Sigmoid colon (tissue), 7 donors: ENCODE results near the gene SPNS2. TPM values are rescaled to one million over a fixed set of nuclear protein-coding genes. Genes with fewer than 3 reads are reported as not detected.

ENCODE experiments used
- DNase-seq: peaks from one replicate; pipeline ENCODE4 v3.0.0-alpha.2; 2019
- H3K27ac ChIP-seq, 4 donors: fragments of 200-600 bp; sonication (generic); one replicate each; pipeline ENCODE4 v1.5.1; 2016 to 2019; ENCODE audit warnings: mild to moderate bottlenecking in 1 of 4
- H3K27me3 ChIP-seq, 3 donors: fragments of 200-600 bp; sonication (generic); one replicate each; pipeline ENCODE4 v1.5.1; 2019; ENCODE audit warnings: mild to moderate bottlenecking in 1 of 3
- H3K36me3 ChIP-seq, 4 donors: fragments of 200-600 bp; sonication (generic); one replicate each; pipeline ENCODE4 v1.5.1; 2016 to 2019
- H3K4me1 ChIP-seq, 4 donors: fragments of 200-600 bp; sonication (generic); one replicate each; pipeline ENCODE4 v1.5.1; 2017 to 2019
- H3K4me3 ChIP-seq, 4 donors: fragments of 200-600 bp; sonication (generic); one replicate each; pipeline ENCODE4 v1.5.1; 2017 to 2019; ENCODE audit warnings: mild to moderate bottlenecking in 2 of 4, moderate library complexity in 1 of 4
- H3K9me3 ChIP-seq, 4 donors: fragments of 200-600 bp in 3 of 4; sonication (generic) in 3 of 4; one replicate each; pipeline versions ENCODE4 v1.5.1 to v1.6.1; 2013 to 2019
- CTCF ChIP-seq, 4 experiments: fragments of 450-650 bp in 3 of 4; fragments of 200-600 bp in 1 of 4; IDR thresholded peaks; one replicate each; pipeline ENCODE4 v1.5.1; 2016 to 2019; ENCODE audit warnings: antibody characterized with exemption in 4 of 4, mild to moderate bottlenecking in 3 of 4, moderate library complexity in 2 of 4
- EP300 ChIP-seq, 4 donors: sonication (generic); formaldehyde crosslinking; IDR thresholded peaks; one replicate each; pipeline ENCODE4 v1.6.1; 2017; ENCODE audit warnings: antibody characterized with exemption in 4 of 4
- POLR2A ChIP-seq, 2 donors: fragments of 450-650 bp; IDR thresholded peaks; one replicate each; pipeline ENCODE4 v1.6.1; 2016; ENCODE audit warnings: antibody characterized with exemption in 2 of 2, mild to moderate bottlenecking in 2 of 2, moderate library complexity in 2 of 2
- POLR2AphosphoS5 ChIP-seq, 4 donors: sonication (generic); formaldehyde crosslinking; IDR thresholded peaks; one replicate each; pipeline ENCODE4 v1.6.1; 2017; ENCODE audit warnings: antibody characterized with exemption in 4 of 4
- WGBS, 2 donors: extraction: QIAGEN DNeasy Blood & Tissue Kit; methylation state at CpG; one replicate each; pipeline ENCODE4 v1.1.7; 2013; 5-methylcytosine and 5-hydroxymethylcytosine counted together
- intact Hi-C: fragments of 100-400 bp; cut with DNase I; formaldehyde crosslinking; loops from one replicate; pipeline ENCODE4 v1.15.1; 2023
- polyA plus RNA-seq, 3 donors: library from polyadenylated mRNA; stranded (reverse); fragments of 200-250 nt; gene quantifications; one replicate each; pipeline ENCODE4 v1.2.3, GENCODE V29; 2013
- total RNA-seq, 4 donors: library from RNA; depleted of rRNA; stranded (reverse); fragments of >200 nt; gene quantifications; one replicate each; pipeline ENCODE4 v1.1.0, GENCODE V29; 2016
- donor health status: healthy with polysubstance abuse.
- donor health status: Bipolar disorder and iron deficiency.
- donor health status: healthy.

SPNS2 gene
- total and polyA plus RNA-seq, 7 donors = 5.3 to 40.5 (median 9.8) TPM

GRCh38 chr17:4555873-4556759 is 57.4 kb downstream of the SPNS2 start:
- no peaks in the 10 kb centered on the region for H3K27me3 ChIP-seq
- intact Hi-C loops = no loop called here
- H3K4me3 ChIP-seq = peak overlapping the region; percentile 83 to 88 (median 85)
- TF ChIP-seq CTCF (IDR thresholded peaks at IDR 0.05) = no peak
- no peak for TF ChIP-seq POLR2AphosphoS5 (IDR thresholded peaks at IDR 0.05)
- peak; percentile 63 for DNase-seq
- H3K9me3 ChIP-seq = no peaks in the 10 kb centered on the region
- H3K27ac ChIP-seq = peak overlapping the region; percentile 77 to 86 (median 83)
- H3K4me1 ChIP-seq = peaks cover 0 to 23% (median 20%) of the 10 kb centered on the region in 4 donors
- H3K36me3 ChIP-seq = peaks cover 4 to 27% (median 12%) of the 10 kb centered on the region in 4 donors
- 68 to 70% methylated on average over 17 of the region's 17 CpGs for WGBS, 2 donors

GRCh38 chr17:4556996-4557395 is 58.3 kb downstream of the SPNS2 start:
- H3K36me3 ChIP-seq = peaks cover 4 to 18% (median 5%) of the 10 kb centered on the region in 4 donors
- no peaks in the 10 kb centered on the region for H3K9me3 ChIP-seq
- H3K27ac ChIP-seq = no peak overlapping the region
- H3K4me1 ChIP-seq = peaks cover 0 to 23% (median 20%) of the 10 kb centered on the region in 4 donors
- intact Hi-C loops = no loop called here
- DNase-seq = no peak
- WGBS, 2 donors = 83 to 91% methylated on average over 4 of the region's 4 CpGs
- no peaks in the 10 kb centered on the region for H3K27me3 ChIP-seq
- H3K4me3 ChIP-seq = no peak overlapping the region
- TF ChIP-seq CTCF (IDR thresholded peaks at IDR 0.05) = no peak
- no peak for TF ChIP-seq POLR2AphosphoS5 (IDR thresholded peaks at IDR 0.05)
- TF ChIP-seq EP300 (IDR thresholded peaks at IDR 0.05) = no peak
- TF ChIP-seq POLR2A (IDR thresholded peaks at IDR 0.05) = no peak

GRCh38 chr17:4557626-4558346 is 59.1 kb downstream of the SPNS2 start:
- no peak for TF ChIP-seq POLR2A (IDR thresholded peaks at IDR 0.05)
- TF ChIP-seq CTCF (IDR thresholded peaks at IDR 0.05) = no peak
- TF ChIP-seq EP300 (IDR thresholded peaks at IDR 0.05) = no peak
- TF ChIP-seq POLR2AphosphoS5 (IDR thresholded peaks at IDR 0.05) = no peak
- Histone ChIP-seq H3K4me3 (no peak overlapping the region), H3K36me3 (peaks cover 0 to 10% (median 2%) of the 10 kb centered on the region in 4 donors), H3K27ac (no peak overlapping the region), H3K9me3 (no peaks in the 10 kb centered on the region), H3K4me1 (peaks cover 0 to 23% (median 20%) of the 10 kb centered on the region in 4 donors), H3K27me3 (no peaks in the 10 kb centered on the region)
- 85 to 92% methylated on average over 6 of the region's 6 CpGs for WGBS, 2 donors
- peak; percentile 62 for DNase-seq
- intact Hi-C loops = no loop called here

GRCh38 chr17:4558347-4558971 is 59.8 kb downstream of the SPNS2 start:
- Histone ChIP-seq H3K27ac (no peak overlapping the region), H3K4me3 (no peak overlapping the region), H3K27me3 (no peaks in the 10 kb centered on the region), H3K36me3 (peaks cover 0 to 4% (median under 1%) of the 10 kb centered on the region in 4 donors), H3K9me3 (no peaks in the 10 kb centered on the region), H3K4me1 (peaks cover 0 to 23% (median 20%) of the 10 kb centered on the region in 4 donors)
- intact Hi-C loops = no loop called here
- no peak for DNase-seq
- WGBS, 2 donors = 68 to 88% methylated on average over 24 of the region's 24 CpGs
- no peak for TF ChIP-seq CTCF (IDR thresholded peaks at IDR 0.05)
- no peak for TF ChIP-seq POLR2A (IDR thresholded peaks at IDR 0.05)
- TF ChIP-seq EP300 (IDR thresholded peaks at IDR 0.05) = no peak
- no peak for TF ChIP-seq POLR2AphosphoS5 (IDR thresholded peaks at IDR 0.05)
